CD4-positive, alpha-beta T cell (primary cell): ENCODE data around the gene SENP6. TPM values are rescaled to one million over a fixed set of nuclear protein-coding genes. Genes with fewer than 3 reads are reported as not detected.

Experiments
- ATAC-seq: fragments of 200-7000 bp; cut with Tn5 transposase; one replicate; pipeline ENCODE4 v1.10.0; 2022; ENCODE audit warnings: mild to moderate bottlenecking; ENCODE audit not compliant: poor library complexity
- CTCF ChIA-PET: fragments of 350-600 bp; sonication (Branson Sonifier 250); formaldehyde crosslinking; loops from one replicate; lab custom pipeline; 2021; ENCODE audit warnings: antibody characterized with exemption, inconsistent platforms; lab: Charles Lee
- POLR2A ChIA-PET: fragments of 350-600 bp; sonication (Branson Sonifier 250); formaldehyde crosslinking; loops from one replicate; lab custom pipeline; 2021; ENCODE audit warnings: antibody characterized with exemption, inconsistent platforms; lab: Charles Lee
- DNase-seq, 14 experiments: peaks; one replicate each; pipeline ENCODE4 v3.0.0-alpha.2; 2013 to 2020; ENCODE audit warnings: mixed read lengths in 2 of 14
- H3K27ac ChIP-seq, 2 donors: one replicate each; pipeline versions ENCODE4 v1.5.1 to v1.7.0; 2013; ENCODE audit warnings: low read length in 2 of 2, low read depth in 1 of 2, mild to moderate bottlenecking in 1 of 2
- H3K27me3 ChIP-seq, 2 experiments: 1 replicate in 1 of 2; 2 replicates in 1 of 2; pipeline versions ENCODE4 v1.6.1 to v1.7.0; 2013; ENCODE audit warnings: low read length in 2 of 2, control low read depth in 1 of 2, mild to moderate bottlenecking in 1 of 2, moderate library complexity in 1 of 2; ENCODE audit not compliant: insufficient read depth in 2 of 2, control insufficient read depth in 1 of 2
- H3K36me3 ChIP-seq: one replicate; pipeline ENCODE4 v1.6.1; 2013; ENCODE audit warnings: low read length, control low read depth; ENCODE audit not compliant: insufficient read depth
- H3K4me1 ChIP-seq: one replicate; pipeline ENCODE4 v1.6.1; 2013; ENCODE audit warnings: low read length, control low read depth; ENCODE audit not compliant: insufficient read depth
- H3K4me3 ChIP-seq: one replicate; pipeline ENCODE4 v1.5.1; 2013; ENCODE audit warnings: mild to moderate bottlenecking, low read length, moderate library complexity
- H3K9me3 ChIP-seq, 2 experiments: 1 replicate in 1 of 2; 2 replicates in 1 of 2; pipeline versions ENCODE4 v1.6.1 to v1.7.0; 2013; ENCODE audit warnings: low read length in 2 of 2, mild to moderate bottlenecking in 2 of 2, control low read depth in 1 of 2, moderate library complexity in 1 of 2; ENCODE audit not compliant: control insufficient read depth in 1 of 2, insufficient read depth in 1 of 2
- H3K27ac Mint-ChIP-seq: one replicate; pipeline ENCODE4 v1.8.0; 2020; ENCODE audit warnings: mixed read lengths
- H3K27me3 Mint-ChIP-seq: one replicate; pipeline ENCODE4 v1.8.0; 2021; ENCODE audit warnings: mixed read lengths
- H3K36me3 Mint-ChIP-seq: one replicate; pipeline ENCODE4 v1.8.0; 2021; ENCODE audit warnings: low read depth, mixed read lengths
- H3K4me1 Mint-ChIP-seq: one replicate; pipeline ENCODE4 v1.8.0; 2021; ENCODE audit warnings: low read depth, mixed read lengths
- H3K4me3 Mint-ChIP-seq: one replicate; pipeline ENCODE4 v1.8.0; 2020; ENCODE audit warnings: mild to moderate bottlenecking, mixed read lengths
- H3K9me3 Mint-ChIP-seq: one replicate; pipeline ENCODE4 v1.8.0; 2020; ENCODE audit warnings: mixed read lengths
- intact Hi-C, 2 experiments: fragments of 100-400 bp; cut with DNase I in 1 of 2; cut with micrococcal nuclease in 1 of 2; formaldehyde crosslinking; loops; one replicate each; pipeline versions ENCODE4 v1.15.1 to v1.9.0; 2023 to 2025; cut with DNase I, micrococcal nuclease
- total RNA-seq, 174 experiments: library from RNA in 2 of 174; stranded (reverse) in 2 of 174; gene quantifications; one replicate each; pipeline ENCODE4 v1.2.3 and lab custom pipeline; 2021 to 2026
- TF ChIP-seq, protein P1 (sequence below): fragments of 200-600 bp; IDR thresholded peaks from one replicate; pipeline ENCODE4 v1.8.0; 2022; ENCODE audit warnings: antibody characterized with exemption, mild to moderate bottlenecking

Gene SENP6
- total RNA-seq, 2 experiments from 2014 or later: 82.0 to 94.8 TPM

DNA sequence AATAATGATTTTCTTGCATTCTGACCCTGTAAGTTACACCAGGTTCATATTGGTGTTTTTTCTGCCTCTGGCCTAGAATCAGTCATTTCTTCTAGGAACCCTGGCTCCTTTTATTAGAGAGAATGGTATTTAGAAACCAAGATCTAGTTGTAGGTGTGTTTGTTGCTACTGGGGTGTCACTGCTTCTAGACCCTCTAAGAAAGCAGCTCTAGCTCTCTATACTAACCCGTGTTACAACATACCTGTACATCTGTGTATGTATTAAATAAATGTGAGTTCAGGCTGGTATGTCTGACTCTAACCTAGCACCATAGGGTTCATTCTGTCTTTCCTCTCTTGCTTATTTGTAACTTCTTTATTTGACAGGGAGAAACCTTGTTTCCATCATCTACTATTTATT, 16.8 kb downstream of the SENP6 start:
- ChIA-PET CTCF (no interaction called here), POLR2A (no interaction called here)
- no peak overlapping the region for H3K27ac ChIP-seq

DNA sequence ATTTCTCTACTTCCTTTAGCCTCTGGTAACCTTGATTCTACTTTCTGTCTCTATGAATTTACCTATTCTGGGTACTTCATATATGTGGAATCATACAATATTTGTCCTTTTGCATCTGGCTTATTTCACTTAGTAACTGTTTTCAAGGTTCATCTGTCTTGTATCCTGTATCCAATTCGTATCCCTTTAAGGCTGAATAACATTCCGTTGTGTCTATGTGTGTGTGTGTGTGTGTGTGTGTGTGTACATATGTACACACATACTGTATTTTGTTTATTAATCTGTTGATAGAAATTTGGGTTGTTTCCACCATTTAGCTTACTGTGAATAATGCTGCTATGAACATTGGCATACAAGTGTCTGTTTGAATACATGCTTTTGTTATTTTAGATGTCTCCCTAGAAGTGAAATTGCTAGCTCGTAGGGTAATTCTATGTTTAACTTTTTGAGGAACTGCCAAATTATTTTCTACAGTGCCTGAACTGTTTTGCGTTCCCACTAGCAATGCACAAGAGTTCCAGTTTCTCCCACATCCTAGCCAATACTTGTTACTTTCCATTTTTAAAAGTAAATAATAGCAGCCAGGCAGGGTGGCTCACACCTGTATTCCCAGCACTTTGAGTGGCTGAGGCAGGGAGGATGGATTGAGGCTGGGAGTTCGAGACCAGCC, 17.7 kb downstream of the SENP6 start:
- intact Hi-C loops: no loop called here
- DNase-seq (no peak), ATAC-seq (no peak)
- H3K27me3 Mint-ChIP-seq: no peaks in the 10 kb centered on the region
- no peaks in the 10 kb centered on the region for H3K9me3 Mint-ChIP-seq
- peaks cover 47% of the 10 kb centered on the region for H3K36me3 Mint-ChIP-seq
- Histone ChIP-seq H3K36me3 (peaks cover 18% of the 10 kb centered on the region), H3K9me3 (no peaks in the 10 kb centered on the region), H3K4me1 (peaks cover 33% of the 10 kb centered on the region), H3K4me3 (no peak overlapping the region), H3K27me3 (no peaks in the 10 kb centered on the region), H3K27ac (no peak overlapping the region)
- TF ChIP-seq, protein P1, sequence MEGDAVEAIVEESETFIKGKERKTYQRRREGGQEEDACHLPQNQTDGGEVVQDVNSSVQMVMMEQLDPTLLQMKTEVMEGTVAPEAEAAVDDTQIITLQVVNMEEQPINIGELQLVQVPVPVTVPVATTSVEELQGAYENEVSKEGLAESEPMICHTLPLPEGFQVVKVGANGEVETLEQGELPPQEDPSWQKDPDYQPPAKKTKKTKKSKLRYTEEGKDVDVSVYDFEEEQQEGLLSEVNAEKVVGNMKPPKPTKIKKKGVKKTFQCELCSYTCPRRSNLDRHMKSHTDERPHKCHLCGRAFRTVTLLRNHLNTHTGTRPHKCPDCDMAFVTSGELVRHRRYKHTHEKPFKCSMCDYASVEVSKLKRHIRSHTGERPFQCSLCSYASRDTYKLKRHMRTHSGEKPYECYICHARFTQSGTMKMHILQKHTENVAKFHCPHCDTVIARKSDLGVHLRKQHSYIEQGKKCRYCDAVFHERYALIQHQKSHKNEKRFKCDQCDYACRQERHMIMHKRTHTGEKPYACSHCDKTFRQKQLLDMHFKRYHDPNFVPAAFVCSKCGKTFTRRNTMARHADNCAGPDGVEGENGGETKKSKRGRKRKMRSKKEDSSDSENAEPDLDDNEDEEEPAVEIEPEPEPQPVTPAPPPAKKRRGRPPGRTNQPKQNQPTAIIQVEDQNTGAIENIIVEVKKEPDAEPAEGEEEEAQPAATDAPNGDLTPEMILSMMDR: no peak
- ChIA-PET CTCF (interaction anchor here (1.2 to 1.7 kb wide), 3 partner anchors 10 to 29 kb away, joined by 3 to 5 read pairs (median 3); no protein-coding TSS in a partner anchor), POLR2A (interaction anchor here (1.6 kb wide), 1 partner anchor 18 kb away, joined by 7 read pairs; the partner anchor contains the start of gene SENP6)
- peak overlapping the region; percentile 78 for H3K27ac Mint-ChIP-seq
- H3K4me3 Mint-ChIP-seq: no peak overlapping the region
- peaks cover 74% of the 10 kb centered on the region for H3K4me1 Mint-ChIP-seq

More for the DNA sequence above, 16.8 kb downstream of the SENP6 start:
- H3K4me1 ChIP-seq: peaks cover 36% of the 10 kb centered on the region
- H3K36me3 ChIP-seq: peaks cover 9% of the 10 kb centered on the region
- intact Hi-C loops: no loop called here
- H3K4me3 Mint-ChIP-seq: peak overlapping the region; percentile 22
- ATAC-seq (no peak), DNase-seq (no peak)
- peaks cover 82% of the 10 kb centered on the region for H3K4me1 Mint-ChIP-seq
- no peaks in the 10 kb centered on the region for H3K27me3 ChIP-seq
- peaks cover 38% of the 10 kb centered on the region for H3K36me3 Mint-ChIP-seq
- no peaks in the 10 kb centered on the region for H3K9me3 Mint-ChIP-seq
- TF ChIP-seq, protein P1: no peak
- H3K27ac Mint-ChIP-seq: peak overlapping the region; percentile 78
- H3K4me3 ChIP-seq: no peak overlapping the region
- no peaks in the 10 kb centered on the region for H3K27me3 Mint-ChIP-seq
- no peaks in the 10 kb centered on the region for H3K9me3 ChIP-seq

DNA sequence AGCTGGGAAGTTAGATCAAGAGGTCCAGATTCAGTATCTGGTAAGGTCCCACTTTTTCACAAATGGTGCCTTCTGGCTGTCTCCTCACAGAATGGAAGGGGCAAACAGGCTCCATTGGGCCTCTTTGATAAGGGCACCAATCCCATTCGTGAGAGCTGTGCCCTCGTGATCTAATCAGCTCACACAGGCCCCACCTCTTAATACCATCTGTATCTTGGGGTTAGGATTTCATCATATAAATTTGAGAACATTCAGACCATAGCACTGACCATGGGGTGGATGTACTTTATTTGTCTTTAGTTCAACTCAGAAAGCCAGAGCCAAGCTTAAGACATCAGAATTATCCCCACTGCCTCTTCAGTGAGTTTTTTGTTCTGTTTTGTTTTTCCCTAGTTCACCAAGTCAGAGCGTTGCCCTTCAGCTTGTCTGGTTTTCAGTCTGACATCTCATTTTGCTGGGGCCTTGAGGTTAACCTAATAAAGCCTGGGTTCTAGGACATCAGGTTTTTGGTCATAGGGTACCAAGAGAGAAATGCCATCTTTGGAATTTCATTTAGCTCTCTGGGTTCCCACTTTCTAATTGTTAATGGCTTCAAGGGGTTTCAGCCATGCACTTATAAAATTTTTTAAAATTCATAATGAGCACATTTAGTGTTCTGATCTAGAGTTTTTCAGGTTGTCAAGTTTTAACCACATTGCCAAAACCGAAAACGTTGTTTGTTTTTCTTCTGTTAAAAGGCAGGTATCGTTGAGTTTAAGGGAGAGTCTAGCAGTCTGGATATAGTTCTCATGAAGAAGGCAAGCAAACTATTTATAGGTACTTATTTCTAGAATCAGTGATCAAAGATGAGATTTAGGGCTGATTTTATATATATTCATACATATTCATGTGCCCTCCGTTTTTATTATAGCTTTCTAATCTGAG, 19.0 kb downstream of the SENP6 start:
- CTCF ChIA-PET: interaction anchor here (0.5 to 1.7 kb wide), 6 partner anchors 9 to 85 kb away, joined by 3 to 5 read pairs (median 3); no protein-coding TSS in a partner anchor
- no peak overlapping the region for H3K27ac ChIP-seq
- H3K9me3 ChIP-seq: no peaks in the 10 kb centered on the region
- H3K36me3 ChIP-seq: peaks cover 31% of the 10 kb centered on the region
- Mint-ChIP-seq H3K4me3 (peak overlapping the region; percentile 14), H3K9me3 (no peaks in the 10 kb centered on the region), H3K27me3 (no peaks in the 10 kb centered on the region), H3K4me1 (peaks cover 62% of the 10 kb centered on the region), H3K27ac (peak overlapping the region; percentile 78), H3K36me3 (peaks cover 55% of the 10 kb centered on the region)
- intact Hi-C loops: loop anchor here in 1 of 2 experiments (2.0 kb wide), 1 partner anchor 16 kb away; no protein-coding TSS in a partner anchor
- TF ChIP-seq, protein P1: no peak
- no peaks in the 10 kb centered on the region for H3K27me3 ChIP-seq
- DNase-seq (no peak), ATAC-seq (no peak)
- H3K4me3 ChIP-seq: no peak overlapping the region
- peaks cover 25% of the 10 kb centered on the region for H3K4me1 ChIP-seq
- POLR2A ChIA-PET: interaction anchor here (1.6 kb wide), 1 partner anchor 19 kb away, joined by 7 read pairs; the partner anchor contains the start of gene SENP6
